UCSD-AML1 (cell line): ENCODE data around the gene HTR1D.

Experiments used
- DNase-seq: peaks from one replicate; lab custom pipeline; 2025; ENCODE audit not compliant: unreplicated experiment; lab: John Stamatoyannopoulos, UW

The HTR1D gene

GRCh38 chr1:23152966-23153684, 64.2 kb downstream of the HTR1D start:
- no peak for DNase-seq

- no peak for DNase-seq
Measured at GRCh38 chr1:23150742-23151141, 66.6 kb downstream of the HTR1D start.

GRCh38 chr1:23150125-23150524, 67.2 kb downstream of the HTR1D start:
- DNase-seq: no peak

DNA sequence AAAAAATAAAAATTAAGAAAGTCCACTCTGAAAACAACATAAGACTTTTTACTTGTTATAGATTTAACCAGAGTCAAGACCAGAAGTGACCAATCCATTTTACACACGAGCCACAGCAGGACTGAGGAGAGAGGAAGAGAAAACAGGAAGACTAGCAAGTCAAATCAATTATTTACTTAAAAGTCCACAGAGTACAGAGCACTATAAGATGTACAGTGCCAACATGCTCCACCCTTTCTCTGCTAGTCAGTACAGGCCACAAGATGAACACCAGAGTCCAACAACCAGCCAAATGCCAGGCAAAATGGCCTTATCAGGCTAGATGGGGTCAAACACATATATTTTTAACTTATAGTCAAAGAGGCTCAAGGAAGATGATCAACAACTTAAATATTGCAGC, 68.2 kb downstream of the HTR1D start:
- no peak for DNase-seq

DNA sequence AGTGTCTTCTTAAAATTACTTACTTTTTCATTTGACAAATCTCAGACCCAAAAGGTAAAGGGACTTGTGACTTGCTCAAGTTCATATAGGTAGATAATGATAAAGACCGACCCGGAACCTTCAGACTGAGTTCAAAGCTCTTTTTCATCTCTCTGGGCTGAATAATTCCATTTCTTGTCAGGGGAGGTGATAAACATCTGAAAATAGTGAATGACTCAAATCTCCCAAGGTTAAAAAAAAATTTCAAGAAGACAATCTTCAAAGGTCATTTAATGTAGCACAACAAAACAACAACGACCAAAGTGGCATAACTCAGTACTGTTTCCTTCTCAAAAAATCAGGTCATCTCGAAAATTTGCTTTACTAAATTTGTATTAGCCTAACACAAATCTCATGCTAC, 69.2 kb downstream of the HTR1D start:
- DNase-seq: no peak
